ENCODE data around the gene PNLIPRP2.

PNLIPRP2 gene

GRCh38 chr10:116593139-116593740 lies 27.5 kb upstream of the PNLIPRP2 start:
- ATAC-seq (ENCODE audit: insufficient read depth, low read depth) (no peak), DNase-seq (no peak)
- H3K9ac ChIP-seq (ENCODE audit: low read depth, low read length), result no peak overlapping the region
- no peak overlapping the region for H3K27ac ChIP-seq (ENCODE audit: low read length)
- H3K36me3 ChIP-seq (ENCODE audit: insufficient read depth, low read length), result no peaks in the 10 kb centered on the region
- no peak overlapping the region for H3K4me3 ChIP-seq (ENCODE audit: low read depth in 1 of 2, low read length in 2 of 2)
- no peak overlapping the region for H3K4me2 ChIP-seq (ENCODE audit: insufficient read depth, low read length)
- no peaks in the 10 kb centered on the region for H3K79me2 ChIP-seq (ENCODE audit: insufficient read depth, low read length)
- no peaks in the 10 kb centered on the region for H3K27me3 ChIP-seq (ENCODE audit: insufficient read depth, low read length, poor library complexity)
- no peaks in the 10 kb centered on the region for H3K4me1 ChIP-seq (ENCODE audit: insufficient read depth, low read length)
- no peaks in the 10 kb centered on the region for H3K9me3 ChIP-seq (ENCODE audit: insufficient read depth, low read length, severe bottlenecking)
- no peaks in the 10 kb centered on the region for H4K20me1 ChIP-seq (ENCODE audit: insufficient read depth, low read length)
- no peak overlapping the region for H2AFZ ChIP-seq (ENCODE audit: low read depth, low read length)
- TF ChIP-seq EZH2 (IDR thresholded peaks at IDR 0.05; ENCODE audit: borderline replicate concordance, low read depth, low read length, severe bottlenecking) (no peak), CTCF (IDR thresholded peaks at IDR 0.05; ENCODE audit: borderline replicate concordance, extremely low read depth, low read length, poor library complexity, severe bottlenecking) (no peak)

DNA sequence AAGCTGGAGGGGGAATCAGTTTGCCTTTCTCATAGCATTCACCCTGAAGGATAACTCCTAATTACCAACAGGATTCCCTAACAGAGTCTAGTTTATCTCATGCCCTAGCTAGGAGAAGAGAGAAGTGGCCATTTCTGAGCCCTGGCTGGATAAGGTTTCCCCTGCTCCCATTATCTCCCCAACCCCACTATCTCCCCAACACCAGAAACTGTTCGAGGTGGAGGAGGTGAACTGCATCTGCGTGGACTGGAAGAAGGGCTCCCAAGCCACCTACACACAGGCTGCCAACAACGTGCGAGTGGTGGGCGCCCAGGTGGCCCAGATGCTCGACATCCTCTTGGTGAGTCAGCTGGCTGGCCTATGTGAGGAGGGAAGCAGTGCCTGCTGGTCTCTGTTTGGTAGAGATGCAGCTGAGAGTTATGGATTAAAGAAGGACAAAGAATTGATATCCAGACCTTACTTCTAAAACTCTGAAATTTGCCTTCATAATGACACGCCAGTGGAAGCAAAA lies 26.2 kb upstream of the PNLIPRP2 start:
- no peaks in the 10 kb centered on the region for H3K27me3 ChIP-seq (ENCODE audit: insufficient read depth, low read length, poor library complexity)
- no peak for DNase-seq
- H3K4me1 ChIP-seq (ENCODE audit: insufficient read depth, low read length), result no peaks in the 10 kb centered on the region
- H3K4me3 ChIP-seq (ENCODE audit: low read depth in 1 of 2, low read length in 2 of 2), result no peak overlapping the region
- no peaks in the 10 kb centered on the region for H3K9me3 ChIP-seq (ENCODE audit: insufficient read depth, low read length, severe bottlenecking)
- TF ChIP-seq CTCF (IDR thresholded peaks at IDR 0.05; ENCODE audit: borderline replicate concordance, extremely low read depth, low read length, poor library complexity, severe bottlenecking) (no peak), EZH2 (IDR thresholded peaks at IDR 0.05; ENCODE audit: borderline replicate concordance, low read depth, low read length, severe bottlenecking) (no peak)
- H3K9ac ChIP-seq (ENCODE audit: low read depth, low read length), result no peak overlapping the region
- no peak overlapping the region for H3K27ac ChIP-seq (ENCODE audit: low read length)
- no peaks in the 10 kb centered on the region for H3K79me2 ChIP-seq (ENCODE audit: insufficient read depth, low read length)
- no peaks in the 10 kb centered on the region for H4K20me1 ChIP-seq (ENCODE audit: insufficient read depth, low read length)
- ATAC-seq (ENCODE audit: insufficient read depth, low read depth), result no peak
- no peaks in the 10 kb centered on the region for H3K36me3 ChIP-seq (ENCODE audit: insufficient read depth, low read length)
- H2AFZ ChIP-seq (ENCODE audit: low read depth, low read length), result no peak overlapping the region
- H3K4me2 ChIP-seq (ENCODE audit: insufficient read depth, low read length), result no peak overlapping the region

- H4K20me1 ChIP-seq (ENCODE audit: insufficient read depth, low read length), result no peaks in the 10 kb centered on the region
- H3K9me3 ChIP-seq (ENCODE audit: insufficient read depth, low read length, severe bottlenecking), result no peaks in the 10 kb centered on the region
- no peak overlapping the region for H2AFZ ChIP-seq (ENCODE audit: low read depth, low read length)
- H3K27me3 ChIP-seq (ENCODE audit: insufficient read depth, low read length, poor library complexity), result no peaks in the 10 kb centered on the region
- H3K4me3 ChIP-seq (ENCODE audit: low read depth in 1 of 2, low read length in 2 of 2), result no peak overlapping the region
- ATAC-seq (ENCODE audit: insufficient read depth, low read depth), result no peak
- no peaks in the 10 kb centered on the region for H3K79me2 ChIP-seq (ENCODE audit: insufficient read depth, low read length)
- no peak overlapping the region for H3K9ac ChIP-seq (ENCODE audit: low read depth, low read length)
- H3K4me2 ChIP-seq (ENCODE audit: insufficient read depth, low read length), result no peak overlapping the region
- H3K36me3 ChIP-seq (ENCODE audit: insufficient read depth, low read length), result no peaks in the 10 kb centered on the region
- no peaks in the 10 kb centered on the region for H3K4me1 ChIP-seq (ENCODE audit: insufficient read depth, low read length)
- TF ChIP-seq CTCF (IDR thresholded peaks at IDR 0.05; ENCODE audit: borderline replicate concordance, extremely low read depth, low read length, poor library complexity, severe bottlenecking) (no peak), EZH2 (IDR thresholded peaks at IDR 0.05; ENCODE audit: borderline replicate concordance, low read depth, low read length, severe bottlenecking) (no peak)
- no peak for DNase-seq
- H3K27ac ChIP-seq (ENCODE audit: low read length), result no peak overlapping the region
These were observed 24.7 kb upstream of the PNLIPRP2 start for GRCh38 chr10:116596062-116596461.
